ENCODE measurements around the gene TNFAIP8.

TNFAIP8 gene

DNA sequence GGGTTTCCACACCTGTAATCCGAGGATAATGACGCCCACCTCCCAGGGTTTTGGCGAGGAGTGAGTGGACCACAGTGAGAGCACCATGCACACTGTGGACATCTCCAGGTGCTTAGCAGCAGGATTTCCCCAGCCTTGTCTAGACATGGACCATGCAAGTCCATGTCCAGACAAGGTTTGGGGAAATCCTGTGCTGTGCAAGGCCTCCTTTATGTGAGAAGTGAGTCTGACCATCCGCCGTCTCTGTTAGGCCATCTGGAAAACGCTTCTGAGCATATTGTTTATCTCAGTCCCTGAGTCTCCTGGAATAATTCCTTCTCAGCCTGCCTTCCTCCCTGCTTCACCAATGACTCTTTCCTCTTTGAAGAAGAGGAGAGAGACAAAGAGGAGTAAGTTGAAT, 26.2 kb upstream of the TNFAIP8 start:
- no peak for FAIRE-seq

DNA sequence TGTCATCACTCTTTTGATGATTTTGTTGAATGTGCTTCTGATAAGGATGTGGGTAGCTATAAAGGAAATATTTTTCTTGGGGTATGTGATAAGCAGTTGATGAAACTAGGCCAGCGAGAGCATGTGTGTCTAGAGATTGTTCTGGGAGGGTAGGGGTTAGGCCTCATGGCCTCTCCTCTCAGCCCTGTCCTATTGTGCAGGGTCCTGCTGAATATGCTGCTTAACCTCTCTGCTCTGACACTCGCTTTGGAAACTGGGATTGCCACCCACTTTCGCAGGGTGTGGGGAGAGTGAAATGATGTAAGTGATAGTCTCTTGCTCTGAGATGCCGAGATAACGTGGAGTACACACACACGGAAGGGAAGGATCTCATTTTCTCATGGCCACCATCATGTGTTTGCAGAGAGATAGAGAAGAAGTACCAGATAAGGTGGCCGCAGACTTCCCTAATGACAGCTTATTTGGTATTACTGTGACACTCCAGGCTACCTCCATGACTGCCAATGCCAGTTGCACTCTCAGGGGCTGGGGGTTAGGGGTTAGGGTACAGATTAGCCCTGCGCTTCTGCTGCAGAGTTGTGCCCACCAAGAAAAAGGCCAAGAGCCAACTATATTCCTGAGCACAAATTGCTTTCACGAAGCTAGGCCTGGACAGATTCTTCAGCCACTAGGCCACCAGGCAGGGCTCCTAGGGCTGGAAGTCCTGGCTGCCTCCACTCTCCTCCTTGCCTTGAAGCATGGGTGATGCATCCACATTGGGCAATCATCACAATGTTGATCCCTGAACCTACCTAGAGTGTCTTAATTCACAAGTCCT, 25.2 kb upstream of the TNFAIP8 start:
- FAIRE-seq: no peak

DNA sequence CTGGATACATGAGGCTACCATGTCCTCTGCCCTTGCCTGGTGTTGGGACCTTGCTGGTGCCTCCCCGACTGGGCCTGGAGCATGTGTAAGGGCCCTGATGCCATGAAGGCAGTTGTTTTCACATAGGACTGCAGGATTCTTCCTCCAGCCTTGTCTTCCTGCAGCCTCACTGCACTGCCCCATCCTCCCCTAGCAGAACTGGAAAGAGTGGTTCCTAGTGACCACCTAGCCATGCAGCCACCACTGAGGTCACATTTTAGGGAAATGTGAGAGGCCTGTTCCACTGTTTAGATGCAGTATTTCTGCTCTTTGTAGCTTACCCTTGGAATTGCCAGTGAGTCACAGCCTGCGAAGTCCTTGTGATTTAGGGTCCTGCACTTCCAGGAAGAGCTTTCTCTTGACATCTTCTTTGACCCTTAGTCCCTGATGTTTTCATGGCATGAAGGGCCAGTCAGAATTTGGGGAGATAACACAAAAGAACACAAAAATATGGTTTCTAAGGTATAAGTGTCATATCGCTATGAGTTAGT, 24.2 kb upstream of the TNFAIP8 start:
- no peak for FAIRE-seq

DNA sequence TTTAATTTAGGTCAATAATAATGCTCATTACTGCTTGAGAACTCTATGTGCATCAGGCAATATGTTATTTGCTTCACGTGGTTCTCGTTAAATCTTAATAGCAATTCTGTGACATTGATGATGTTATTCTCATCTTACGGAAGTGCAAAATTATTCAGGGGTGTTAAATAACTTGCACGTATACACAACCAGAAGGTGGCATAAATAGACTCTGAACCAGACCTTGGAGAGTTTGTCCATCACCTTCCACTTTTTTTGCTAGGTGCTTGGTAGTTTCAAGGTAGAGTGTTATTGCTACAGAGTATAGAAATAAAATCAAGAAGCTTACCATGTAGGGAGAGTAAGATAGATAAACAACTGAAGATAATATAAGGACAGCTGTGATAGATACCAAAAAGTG, 23.6 kb upstream of the TNFAIP8 start:
- no peak for FAIRE-seq

DNA sequence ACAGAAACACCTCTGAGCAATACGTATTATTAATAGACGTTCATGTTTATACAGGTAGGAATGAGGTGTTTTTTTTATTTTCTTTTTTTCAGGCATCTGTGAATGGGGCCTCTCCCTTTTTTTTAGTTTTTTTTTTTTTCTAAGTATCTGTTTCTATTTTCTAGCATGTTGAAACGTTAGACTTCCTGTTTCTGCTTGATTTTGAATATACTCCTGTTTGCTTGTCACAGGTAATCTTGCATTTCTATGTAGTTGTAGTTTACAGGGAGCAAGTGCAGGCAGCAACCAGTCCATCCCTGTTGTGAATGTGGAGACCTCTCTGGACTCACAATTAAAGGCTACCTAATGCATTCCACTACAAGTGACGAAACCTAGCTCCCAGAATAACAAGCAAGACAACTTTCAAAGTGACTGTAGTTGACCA, 22.8 kb upstream of the TNFAIP8 start:
- FAIRE-seq: no peak

DNA sequence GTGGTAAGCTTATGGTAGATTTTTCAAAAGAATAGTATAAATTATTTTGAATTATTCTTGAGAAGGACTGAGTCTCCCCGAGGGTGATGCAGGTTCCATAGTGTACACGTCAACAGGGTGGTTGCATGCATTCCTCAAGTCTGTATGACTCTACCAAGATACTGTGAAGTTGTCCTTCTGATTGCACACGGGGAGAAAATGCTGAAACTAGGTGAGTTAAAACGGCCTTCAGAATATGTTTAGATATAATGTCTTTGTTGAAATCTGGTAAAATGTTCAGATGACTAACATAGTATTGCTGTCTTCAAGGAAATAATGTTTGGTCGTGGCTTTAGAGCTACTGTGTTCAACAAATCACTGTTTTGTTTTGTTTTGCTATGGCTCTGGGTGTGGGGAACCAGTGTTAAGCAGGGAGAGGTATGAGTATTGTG, 22.4 kb upstream of the TNFAIP8 start:
- no peak for FAIRE-seq

DNA sequence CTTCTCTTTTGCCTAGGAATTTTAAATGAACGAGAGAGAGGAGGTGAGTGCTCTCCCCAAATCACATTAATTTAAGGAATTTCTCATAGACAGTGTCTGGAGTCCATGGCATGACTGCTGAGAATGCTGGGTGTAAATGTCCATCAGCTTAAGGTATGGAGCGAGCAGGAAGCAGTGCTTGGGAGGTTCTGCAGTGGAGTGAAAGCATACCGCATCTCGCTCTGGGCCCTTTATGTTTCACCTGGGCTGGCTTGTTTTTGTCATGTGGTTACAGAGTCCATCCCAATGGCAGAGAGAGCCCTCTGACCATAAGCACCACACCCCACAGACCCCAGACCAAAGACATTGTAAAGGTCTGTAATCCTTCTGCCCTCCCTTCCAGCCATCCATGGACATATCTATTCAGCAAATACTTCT, 20.6 kb upstream of the TNFAIP8 start:
- no peak for FAIRE-seq

DNA sequence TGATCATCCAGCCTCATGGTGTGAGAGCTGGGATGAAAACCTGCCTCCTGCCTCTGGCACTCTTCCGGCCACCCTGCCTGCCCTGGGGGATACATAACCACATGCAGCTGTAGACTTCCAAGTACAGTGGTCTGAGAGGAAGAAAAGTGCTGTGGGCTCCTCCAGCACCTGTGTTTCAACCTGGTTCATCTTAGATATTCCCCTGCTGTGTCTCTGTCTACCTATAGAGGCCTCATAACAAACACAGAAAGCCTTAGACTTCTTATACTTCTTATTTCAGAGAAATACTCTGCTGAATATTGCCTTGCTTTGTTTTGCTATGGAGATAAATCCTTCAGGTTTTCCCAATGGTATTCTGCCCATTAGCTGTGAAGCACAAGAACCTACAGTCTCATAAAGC, 19.6 kb upstream of the TNFAIP8 start:
- FAIRE-seq: no peak

DNA sequence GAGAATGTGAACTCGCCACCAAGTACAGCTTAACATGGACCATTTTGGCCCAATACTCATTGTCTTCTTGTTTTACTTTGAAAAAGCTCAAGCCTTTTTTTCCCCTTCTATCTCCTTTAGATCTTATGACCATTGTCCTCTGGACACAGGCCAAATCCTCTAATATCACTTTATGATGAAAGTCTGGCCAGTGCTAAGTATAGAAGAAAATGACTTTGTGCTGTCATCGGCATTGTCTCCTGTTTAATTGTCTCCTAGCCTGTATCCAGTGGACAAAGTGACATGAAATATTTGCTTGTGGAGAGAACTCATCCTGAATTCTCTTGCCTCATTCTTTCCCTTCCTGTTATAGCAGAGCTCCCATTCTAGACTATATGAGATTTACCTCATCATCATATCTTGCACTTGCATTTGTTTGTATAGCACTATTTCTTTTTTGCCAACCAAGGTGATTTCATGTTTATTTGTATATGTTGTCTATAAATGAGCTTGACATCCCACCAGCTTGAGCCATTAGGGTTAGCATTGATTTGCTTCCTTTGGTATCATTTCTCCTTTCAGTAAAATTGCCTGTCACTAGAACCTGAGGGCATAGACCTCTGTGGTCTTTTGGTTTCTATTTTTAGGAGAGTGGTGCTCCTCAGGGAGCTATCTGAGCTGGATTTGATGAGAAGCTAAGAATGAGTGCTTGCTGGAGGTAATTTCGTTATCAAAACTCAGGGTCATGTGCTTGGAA, 18.8 kb upstream of the TNFAIP8 start:
- no peak for FAIRE-seq

DNA sequence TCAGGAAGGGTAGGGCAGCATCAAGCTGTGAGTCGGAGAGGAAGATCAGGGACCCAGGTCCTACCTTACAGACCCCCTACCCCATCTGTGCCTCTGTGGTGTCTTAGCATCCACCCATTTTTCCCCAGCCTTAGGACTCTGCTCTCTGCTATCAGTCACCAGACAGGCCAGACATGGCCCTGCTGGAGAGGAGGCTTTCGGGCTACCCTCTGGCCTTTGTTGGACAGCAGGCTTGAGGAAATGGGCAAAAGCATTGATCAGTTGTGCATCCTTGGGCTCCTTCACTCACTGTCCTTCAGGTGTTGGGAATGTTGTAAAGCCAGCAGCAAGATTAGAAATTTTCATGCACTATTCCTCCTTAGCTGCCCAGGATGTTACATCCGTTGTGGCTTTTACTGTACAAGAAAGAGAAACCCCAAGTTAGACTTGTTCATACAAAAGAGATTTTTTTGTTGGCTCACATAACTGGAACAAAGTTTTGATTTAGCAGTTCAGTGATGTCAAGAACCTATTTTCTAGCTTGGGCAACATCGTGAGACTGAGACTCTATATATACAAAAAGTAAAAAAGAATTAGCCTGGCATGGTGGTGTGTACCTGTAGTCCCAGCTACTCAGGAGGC, 17.4 kb upstream of the TNFAIP8 start:
- no peak for FAIRE-seq

DNA sequence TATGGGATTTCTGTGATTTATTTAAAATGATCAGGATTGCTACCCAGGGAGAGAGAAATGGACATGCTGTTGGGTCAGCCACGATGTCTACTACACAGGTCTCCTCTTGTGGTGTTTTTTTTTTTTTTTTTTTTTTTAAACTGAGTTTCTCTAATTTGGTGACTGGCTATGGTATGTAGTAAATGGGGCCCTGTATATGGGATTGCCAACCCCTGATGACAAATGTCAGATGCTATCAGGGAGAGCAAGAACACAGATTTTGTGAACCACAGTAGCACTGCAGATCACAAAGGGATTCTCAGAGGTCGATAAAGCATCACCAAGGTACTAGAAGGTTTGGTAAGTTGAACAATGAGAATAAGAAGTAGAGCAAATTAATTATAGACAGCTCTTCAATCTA, 16.5 kb upstream of the TNFAIP8 start:
- no peak for FAIRE-seq

DNA sequence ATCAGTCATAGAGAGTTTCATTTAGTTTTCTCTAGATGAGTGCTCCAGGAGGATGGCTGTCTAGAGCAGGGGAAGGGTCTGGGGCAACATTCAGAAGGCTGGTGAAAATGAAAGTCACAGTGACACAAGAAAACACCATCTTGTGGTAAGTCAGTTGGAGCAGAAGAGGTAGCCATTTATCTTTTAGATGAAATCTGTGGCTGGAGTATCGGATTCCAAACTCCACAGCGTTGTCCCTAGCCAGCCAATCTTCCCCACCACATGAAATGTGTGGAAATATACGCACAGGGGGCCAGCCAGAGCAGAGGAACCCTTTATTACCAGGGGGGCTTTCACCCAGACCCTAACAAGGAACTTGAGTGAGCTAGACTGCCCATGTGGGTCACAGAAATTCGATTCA, 15.9 kb upstream of the TNFAIP8 start:
- FAIRE-seq: no peak

DNA sequence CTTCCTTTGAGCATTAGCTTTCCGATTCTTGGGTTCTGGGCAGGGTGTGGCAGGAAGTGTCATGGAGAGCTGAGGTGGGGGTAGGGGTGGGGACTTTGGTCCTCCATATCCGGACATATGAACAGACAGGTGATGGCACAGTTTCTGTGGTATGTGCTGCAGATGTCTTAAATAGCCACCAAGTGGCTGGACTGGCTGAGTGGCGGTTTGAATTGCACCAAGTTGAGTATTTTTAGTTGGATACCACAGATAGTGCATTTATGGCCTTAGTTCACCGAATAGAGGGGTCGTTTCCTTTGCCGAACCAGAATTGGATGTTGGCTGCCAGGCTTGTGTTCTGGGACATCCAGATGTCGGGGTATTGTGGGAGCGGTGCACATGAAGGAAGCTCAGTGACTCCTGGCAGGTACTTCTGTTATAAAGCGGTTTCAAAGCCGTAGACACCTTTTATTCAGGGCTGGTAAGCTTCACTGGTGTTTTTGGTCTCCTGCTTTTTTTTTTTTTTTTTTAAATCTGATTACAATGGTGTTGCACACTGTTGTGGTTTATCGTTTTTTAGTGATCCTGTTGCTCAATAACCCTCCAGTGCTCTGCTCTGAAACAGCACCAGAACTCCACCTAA, 15.1 kb upstream of the TNFAIP8 start:
- FAIRE-seq: no peak

DNA sequence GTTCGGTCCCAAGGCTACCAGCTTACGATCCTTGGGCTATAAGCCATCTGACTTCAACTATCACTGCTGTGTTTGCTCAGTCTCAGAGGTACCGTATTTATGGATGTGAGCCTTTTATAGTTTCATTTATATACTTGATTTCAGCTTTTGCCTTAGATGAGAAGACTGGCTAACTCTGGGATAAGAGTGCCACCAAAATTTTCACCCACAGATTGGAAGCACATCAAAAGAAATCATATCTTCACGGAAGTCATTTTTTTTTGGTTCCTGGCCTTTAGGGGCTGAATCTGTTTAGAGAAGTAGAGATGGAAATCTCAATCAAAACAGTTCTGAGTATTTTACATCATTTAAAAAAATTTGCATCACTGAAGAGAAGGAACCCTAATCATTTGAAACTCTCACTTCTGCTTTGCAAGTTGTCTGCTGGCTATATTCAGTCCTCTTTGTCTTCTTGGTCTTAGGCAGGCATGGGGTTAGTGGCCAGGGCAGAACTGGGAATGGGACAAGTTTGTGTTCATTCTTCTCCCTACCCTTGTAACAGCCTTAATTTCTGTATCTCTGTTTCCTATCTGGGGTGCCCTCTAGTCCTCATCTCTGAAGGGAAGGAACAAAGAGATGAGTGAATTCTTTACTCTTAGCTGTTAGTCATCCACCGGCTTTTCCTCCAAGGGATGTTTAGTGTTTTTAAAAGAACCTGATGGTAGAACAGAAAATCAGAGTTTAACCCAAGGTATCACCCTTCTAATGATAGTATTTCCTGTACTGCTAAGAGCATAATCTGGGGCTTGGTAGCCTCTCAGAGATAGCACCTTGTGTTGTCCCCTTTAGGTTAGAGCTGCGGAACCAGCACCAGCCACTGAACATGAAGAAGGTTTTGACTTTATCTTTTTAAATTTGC, 14.1 kb upstream of the TNFAIP8 start:
- no peak for FAIRE-seq

DNA sequence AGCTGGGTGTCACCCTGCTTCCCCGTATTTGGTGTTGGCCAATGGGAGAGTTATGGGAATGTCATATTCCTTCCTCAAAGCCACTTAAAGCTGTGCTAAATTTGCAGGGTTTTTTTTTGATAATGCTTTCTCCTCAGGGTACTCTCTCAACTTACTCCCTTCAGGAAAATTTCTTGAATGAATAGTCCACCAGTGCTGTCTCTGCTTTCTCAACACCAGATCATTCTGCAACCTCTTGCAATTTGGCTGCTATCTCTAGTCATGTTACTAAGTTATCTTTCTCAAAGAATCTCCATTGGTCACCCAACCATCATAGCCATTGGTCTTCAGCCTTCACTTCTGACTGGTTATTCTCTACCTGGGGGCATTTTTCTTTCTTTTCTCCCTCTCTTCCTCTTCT, 13.4 kb upstream of the TNFAIP8 start:
- FAIRE-seq: no peak

DNA sequence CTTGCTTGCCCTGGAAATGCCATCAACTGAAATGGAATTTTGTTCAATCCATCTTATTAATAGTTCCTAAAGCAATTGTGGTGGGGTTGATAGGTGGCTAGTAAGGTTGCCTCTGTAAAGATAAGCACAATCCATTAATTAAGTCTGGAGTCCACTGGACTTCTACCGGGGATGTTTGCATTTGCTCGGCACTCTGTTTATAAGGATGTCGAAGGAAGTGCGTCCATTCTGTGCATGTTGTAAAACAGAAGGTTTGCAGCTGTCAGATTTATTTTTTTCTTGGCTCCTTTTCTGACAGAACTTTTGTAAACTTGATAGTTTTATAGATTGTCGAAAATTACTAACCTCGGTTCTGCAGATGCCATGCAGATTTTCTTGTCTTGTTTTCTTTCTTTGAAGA, 12.8 kb upstream of the TNFAIP8 start:
- FAIRE-seq: no peak

DNA sequence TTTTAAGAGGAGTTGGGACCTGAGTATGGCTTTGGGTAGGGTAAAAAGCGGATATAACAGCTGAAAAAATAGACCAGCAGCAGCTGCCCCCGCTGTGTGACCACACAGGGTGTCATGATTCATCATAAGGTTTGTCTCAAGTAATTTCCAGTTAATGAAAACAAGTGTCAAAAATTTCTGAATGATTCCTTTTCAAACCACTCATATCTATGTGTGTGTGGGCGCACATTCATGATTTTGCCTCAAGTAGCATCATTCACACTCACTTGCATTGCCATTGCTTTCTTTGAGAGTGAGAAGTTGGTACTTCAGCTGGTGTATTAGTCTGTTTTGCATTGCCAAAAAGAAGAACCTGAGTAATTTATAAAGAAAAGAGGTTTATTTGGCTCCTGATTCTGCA, 12.1 kb upstream of the TNFAIP8 start:
- no peak for FAIRE-seq

DNA sequence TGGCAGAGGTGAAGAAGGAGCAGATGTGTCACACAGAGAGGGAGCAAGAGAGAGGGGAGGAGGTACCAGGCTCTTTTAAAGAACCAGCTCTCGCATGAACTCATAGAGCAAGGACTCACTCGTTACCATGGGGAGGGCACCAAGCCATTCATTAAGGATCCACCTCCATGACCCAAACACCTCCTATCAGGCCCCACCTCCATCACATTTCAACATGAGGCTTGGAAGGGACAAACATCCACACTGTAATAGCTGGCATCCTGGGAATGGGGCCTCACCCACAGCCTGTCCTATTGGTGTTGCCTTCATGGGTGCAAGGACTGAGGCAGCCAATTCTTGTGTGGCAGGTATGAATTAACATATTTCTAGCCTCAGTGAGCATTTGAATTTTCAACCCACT, 11.6 kb upstream of the TNFAIP8 start:
- no peak for FAIRE-seq

DNA sequence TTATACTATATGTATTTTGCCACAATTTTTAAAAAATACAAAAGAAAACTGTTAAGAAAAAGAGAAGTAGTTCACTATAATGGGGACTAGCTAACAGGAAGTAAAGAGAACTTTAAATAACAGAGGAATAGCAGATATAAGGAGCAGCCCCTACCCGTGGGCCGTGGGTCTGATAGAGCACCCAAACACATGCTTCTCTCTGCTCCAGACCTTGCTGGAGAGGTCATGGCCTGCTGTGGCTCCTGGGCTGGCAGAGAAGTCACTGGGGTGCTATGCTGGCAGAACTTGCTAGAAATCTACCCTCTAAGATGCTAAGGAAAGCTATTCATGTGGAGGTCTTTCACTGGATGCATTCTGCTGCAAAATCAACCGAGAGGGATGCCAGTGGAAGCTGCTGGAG, 10.0 kb upstream of the TNFAIP8 start:
- FAIRE-seq: no peak

DNA sequence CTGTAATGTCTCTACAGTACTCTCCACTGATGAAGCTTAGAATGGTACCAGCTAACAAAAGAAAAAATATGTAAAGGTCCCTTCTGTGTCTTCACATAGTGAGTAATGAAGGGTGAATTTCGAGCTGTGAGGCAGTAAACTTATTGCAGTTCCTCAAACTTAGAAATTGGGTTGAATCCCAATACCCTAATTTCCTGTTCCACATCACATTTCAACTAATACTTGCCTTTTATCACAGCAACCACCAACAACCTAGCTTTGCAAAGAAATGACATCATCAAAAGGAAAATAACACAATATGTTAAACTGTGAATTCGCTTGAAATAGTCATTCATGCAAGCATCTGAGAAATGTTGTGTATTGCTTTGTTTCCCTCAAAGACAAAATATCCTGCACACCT, 9.4 kb upstream of the TNFAIP8 start:
- FAIRE-seq: no peak

DNA sequence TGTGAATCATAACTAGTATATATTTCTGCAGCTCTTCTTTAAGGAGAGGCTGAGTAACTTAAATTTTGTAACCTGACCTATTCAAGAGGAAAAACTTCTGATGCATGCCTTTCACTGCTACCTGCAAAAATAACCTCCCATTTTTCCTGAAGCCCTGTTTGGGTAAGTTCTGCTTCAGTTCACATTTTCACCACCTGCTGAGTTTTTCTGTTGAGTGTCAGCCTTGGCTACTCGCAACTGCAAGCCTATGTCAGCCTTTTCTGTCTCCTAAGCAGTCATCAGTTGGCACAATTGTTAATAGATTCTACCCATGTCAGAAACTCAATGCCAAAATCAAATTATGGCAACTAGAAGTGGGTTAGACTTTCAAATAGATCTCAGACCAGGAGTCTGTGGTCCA, 8.2 kb upstream of the TNFAIP8 start:
- FAIRE-seq: no peak

DNA sequence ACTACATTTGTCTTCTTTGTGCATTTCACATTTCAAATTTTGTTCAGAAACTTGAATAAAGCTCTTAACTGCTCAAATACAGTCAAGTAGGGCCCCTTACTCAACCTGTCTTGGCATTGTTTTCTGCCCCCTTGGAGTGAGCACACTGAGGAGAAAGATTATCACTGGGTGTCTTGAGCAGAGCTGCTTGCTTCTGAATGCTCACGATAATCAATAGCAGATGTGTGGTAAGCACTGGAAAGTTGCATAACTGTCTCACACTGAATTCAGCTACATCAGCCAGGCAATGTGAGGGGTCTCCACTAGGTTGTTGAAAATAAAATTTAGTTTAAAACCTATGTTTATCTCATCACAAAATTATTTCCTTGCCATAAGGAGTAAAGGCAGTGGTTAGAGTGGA, 7.8 kb upstream of the TNFAIP8 start:
- FAIRE-seq: peak; percentile 15

All from endometrium (tissue), 2 donors.